ENCODE measurements around the gene DUSP1. TPM values are rescaled to one million over a fixed set of nuclear protein-coding genes. Genes with fewer than 3 reads are reported as not detected.

The DUSP1 gene
- total RNA-seq, 1 donor from 2014 or later, result 101 TPM

GRCh38 chr5:172762214-172763119 is 8.5 kb downstream of the DUSP1 start:
- no peak for ATAC-seq

- no peak for ATAC-seq
Measured at GRCh38 chr5:172760959-172761358, 10.0 kb downstream of the DUSP1 start.

DNA sequence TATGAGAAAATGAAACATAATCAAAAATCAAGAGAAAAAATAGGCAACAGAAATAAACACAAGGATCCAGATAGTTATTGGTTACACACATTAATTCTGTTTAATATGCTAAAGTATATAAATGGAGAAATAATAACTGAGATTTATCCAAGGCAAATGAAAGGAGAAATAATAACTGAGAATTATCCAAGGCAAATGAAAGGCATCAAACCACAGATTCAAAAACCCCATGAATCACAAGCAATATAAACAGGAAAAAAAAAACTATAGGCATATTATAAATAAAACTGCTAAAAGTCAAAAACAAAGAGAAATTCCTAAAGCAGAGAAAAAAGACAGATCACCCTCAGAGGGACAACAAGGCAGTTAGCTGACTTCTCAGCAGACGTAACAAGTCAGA is 10.9 kb downstream of the DUSP1 start:
- no peak for ATAC-seq

- no peak for ATAC-seq
Measured at GRCh38 chr5:172758834-172759149, 12.2 kb downstream of the DUSP1 start.

DNA sequence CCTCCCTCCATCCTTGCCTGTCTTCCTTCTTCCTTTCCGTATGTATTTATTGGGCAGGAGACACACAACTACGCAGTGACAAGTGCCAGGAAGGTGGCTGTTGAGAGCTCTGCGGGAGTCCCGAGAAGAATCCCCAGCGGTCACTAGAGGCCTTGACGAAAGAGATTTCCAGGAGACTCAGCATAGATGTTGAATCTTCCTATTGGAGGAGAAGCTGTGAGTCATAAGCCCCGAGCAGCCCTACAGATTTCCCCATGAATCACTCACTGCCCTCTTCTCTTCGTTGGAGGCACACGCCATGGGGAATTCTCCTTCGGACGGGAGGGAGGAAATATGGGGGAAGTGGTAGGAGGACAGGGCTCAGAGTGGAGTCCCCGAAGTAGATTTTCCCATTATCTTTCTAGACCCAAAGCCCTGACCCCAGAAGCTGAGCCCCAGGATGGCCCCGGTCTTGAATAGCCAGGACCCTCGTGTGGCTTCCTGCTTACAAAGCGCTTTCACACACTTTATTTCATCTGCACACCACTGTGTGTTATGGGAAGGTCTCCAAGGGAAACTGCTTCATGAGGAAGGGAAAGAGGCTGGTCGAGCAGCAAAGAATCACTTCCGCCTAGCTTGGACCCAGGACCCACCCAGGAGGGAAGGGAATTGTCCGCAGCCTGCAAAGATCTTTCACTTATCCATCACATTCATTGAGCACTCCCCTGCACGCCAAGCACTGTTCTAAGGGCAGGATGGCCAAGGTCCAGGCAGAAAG is 12.7 kb downstream of the DUSP1 start:
- peak; percentile 85 for ATAC-seq

DNA sequence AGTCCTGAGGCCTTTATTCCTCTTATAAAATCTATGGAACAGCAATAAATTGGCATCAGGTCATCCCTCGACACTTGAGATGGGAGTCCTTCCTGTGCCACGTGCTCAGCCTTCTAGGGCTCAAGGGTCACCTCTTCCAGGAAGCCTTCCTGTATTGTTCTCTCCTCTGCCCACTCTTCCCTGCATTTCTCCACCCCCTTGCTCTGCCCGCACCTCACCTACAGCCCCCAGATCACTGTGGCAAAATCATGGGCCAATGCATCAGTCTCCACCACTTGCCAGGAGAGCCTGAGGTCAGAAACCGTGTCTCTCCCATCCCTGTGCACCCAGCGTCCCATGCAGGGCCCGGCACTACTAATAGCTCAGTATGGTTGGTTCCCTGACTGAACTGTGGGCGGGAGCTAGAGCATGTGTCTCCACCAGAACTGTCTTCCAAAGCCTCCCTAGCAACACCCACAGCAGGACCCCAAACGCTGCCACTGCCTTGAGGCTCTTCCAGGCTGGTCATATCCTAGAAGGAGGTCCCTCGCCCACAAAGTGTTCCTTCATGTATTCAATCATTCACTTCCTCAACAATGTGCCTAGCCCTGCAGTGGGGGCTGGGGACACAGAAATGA is 13.5 kb downstream of the DUSP1 start:
- ATAC-seq, result no peak

GRCh38 chr5:172756764-172757393 is 14.1 kb downstream of the DUSP1 start:
- ATAC-seq, result no peak

DNA sequence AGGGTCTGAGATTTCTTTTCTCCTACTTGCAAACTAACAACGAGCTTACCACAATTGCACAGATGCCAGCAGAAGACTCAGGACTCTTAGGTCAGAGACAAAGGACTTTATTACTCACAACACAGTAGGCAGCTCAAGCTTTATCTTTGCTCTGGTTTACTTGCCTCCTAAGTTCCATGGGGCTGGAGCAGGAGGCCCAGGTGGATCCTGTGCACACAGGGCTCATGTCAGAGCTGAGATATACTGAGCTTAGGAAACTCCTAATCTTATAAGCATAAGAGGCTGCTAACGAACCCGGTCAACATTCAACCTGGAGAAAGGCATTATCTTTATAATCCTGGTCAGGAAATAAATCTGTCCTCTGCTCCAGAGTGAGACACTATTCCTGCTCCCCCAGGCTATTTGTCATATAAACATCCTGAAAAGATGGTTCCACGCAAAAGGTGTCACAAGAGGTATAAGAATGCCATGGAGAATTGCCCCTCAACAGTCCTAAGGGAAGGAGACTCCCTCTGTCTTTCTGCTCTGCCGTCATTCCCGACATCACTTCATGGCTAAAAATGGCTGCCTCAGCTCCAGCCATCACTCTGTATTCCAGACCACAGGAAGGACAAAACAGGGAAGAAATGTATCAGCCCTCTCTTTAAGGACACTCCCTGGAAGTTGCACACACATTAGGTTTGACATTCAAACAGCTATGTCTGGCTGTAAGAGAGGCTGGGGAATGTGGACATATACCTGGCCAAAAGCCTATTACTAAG is 16.2 kb downstream of the DUSP1 start:
- ATAC-seq, result no peak

DNA sequence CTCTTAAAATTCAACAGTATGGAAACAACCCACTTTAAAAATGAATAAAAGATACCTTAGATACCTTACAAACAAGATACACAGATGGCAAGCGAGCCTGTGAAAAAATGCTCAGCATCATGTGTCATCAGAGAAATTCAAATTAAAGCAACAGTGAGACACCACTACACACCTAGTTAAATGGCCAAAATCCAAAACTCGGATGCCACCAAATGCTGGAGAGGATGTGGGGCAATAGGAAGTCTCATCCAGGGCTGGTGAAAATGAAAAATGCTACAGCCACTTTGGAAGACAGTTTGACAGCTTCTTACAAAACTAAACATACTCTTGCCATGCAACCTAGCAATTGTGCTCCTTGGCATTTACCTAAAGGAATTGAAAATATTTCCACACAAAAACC is 17.9 kb downstream of the DUSP1 start:
- ATAC-seq, result no peak

DNA sequence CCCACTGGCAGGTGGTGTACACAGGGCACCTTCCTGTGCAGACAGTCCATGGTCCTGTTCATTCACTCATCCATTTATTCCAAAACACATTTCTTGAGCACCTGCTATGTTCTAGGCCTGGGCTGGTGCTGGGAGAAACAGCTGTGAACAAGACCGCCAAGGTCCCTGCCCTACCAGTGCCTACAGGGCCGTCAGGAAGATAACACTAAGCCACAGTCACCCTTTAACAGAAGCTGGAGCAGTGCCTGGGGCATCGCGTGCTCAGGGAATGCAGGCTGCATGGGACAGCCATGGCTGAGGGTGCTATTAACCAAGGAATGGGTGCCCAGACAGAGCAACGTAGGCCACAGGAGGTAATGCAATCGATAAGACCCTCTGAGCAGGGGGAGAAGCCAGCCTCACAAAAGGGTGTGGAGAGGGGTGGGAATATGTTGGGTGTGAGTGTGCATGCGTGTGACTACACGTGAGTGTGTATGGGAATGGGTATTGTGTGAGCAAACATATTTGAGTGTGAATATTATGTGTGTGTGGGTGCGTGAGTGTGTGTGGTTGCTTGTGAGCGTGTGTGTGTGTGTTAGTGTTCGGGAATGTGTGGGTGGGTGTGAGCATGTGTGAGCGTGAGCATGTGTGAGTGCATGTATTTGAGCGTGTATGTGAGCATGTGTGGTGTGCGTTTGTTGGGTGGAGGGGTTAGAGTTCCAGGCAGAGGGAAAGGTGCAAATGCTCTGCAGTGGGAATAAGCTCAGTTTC is 19.1 kb downstream of the DUSP1 start:
- no peak for ATAC-seq

GRCh38 chr5:172749881-172750633 is 20.9 kb downstream of the DUSP1 start:
- peak; percentile 49 for ATAC-seq

GRCh38 chr5:172749076-172749475 is 21.9 kb downstream of the DUSP1 start:
- ATAC-seq, result no peak

DNA sequence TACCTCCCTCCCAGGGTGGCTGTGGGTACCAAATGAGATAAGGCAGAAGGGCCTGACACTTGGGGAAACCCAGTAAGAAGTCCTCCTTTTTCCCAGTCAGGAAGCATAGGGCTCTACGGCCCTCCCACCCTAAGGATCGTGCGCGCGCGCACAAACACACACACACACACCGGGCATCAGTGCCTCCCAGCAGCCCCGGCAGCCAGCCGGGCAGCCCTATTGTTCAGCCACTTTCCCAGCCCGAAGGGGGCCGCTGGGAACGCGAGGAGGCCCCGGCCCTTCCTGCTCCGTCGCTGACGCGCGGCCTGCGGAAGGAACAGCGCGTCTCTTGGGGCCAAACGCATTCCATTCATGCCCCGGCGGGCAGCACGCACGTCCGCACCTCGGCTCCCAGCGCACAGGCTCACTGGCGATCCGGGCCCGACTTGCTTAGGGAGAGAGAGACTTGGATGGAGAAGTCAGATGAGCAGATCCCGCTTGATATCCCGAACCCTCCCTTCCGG is 22.6 kb downstream of the DUSP1 start:
- ATAC-seq, result peak; percentile 32

GRCh38 chr5:172747471-172747870 is 23.5 kb downstream of the DUSP1 start:
- ATAC-seq, result no peak

- no peak for ATAC-seq
Measured at GRCh38 chr5:172746725-172747124, 24.3 kb downstream of the DUSP1 start.

DNA sequence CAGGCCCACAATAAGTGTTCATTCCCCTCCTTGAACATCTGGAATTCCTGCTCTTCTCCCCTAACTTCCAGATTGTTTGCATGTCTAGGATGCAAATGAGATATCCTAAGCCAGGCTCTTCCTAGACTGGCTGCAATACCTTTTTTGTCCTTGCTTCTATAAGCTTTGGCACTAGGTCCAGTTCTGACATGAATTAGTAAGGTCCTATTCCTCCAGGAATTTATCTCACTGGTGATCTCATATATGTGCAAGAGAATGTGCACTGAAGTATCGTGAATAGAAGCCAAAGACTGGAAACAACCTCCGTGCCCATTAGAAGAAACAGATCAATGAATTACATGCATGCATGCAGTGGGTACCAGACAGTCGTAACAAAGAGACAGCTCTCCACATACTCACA is 25.2 kb downstream of the DUSP1 start:
- no peak for ATAC-seq

DNA sequence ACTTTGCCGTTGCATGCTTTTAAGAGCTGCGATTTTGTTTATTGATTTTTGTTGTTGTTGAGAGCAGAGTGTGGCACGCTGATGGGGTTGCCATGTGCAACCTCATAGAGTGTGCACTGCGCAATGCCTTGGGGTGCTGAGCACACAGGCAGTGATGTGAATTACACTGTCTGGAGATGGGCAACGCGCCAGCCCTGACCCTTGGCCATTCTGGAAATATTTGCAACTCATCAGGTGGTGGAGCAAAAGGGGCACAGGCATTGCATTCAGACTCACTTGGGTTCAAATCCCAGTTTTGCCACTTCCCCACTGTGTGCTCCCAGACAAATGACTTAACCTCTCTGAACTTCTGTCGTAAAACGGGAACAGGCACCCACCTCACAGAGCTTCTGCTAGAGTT is 25.6 kb downstream of the DUSP1 start:
- ATAC-seq, result no peak

GRCh38 chr5:172744123-172745104 is 26.6 kb downstream of the DUSP1 start:
- ATAC-seq, result peak; percentile 92
